Activated T-cell treated with anti-CD3 and anti-CD28 coated beads for 4 hours (primary cell): ENCODE data around the gene NRP1.
"Not testable (repeated sequence)": the region's sequence is repeated elsewhere in the genome, so short reads cannot be mapped to it uniquely, and the experiment has no call there.

Experiments used
- DNase-seq: peaks from one replicate; pipeline ENCODE4 v3.0.0-alpha.2; 2020

The NRP1 gene

DNA sequence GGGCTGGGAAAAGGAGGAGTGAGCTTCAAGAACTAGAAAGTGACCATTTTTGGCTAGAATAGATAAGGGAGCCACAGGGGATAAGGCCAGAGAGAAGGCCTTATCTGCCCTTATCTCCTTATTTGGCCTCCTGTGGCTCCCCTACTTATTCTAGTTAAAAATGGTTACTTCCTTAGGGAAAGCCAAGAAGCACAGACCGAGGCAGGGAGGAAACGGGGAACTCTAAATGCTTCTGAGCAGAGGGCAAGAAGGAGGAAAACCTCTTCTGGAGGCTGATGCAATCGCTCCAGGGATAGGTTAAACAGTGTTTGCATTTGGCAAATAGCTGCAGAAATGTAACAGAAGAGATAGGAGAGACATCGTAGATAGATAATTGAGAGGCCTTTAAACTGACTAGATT, 18.6 kb downstream of the NRP1 start:
- no peak for DNase-seq

DNA sequence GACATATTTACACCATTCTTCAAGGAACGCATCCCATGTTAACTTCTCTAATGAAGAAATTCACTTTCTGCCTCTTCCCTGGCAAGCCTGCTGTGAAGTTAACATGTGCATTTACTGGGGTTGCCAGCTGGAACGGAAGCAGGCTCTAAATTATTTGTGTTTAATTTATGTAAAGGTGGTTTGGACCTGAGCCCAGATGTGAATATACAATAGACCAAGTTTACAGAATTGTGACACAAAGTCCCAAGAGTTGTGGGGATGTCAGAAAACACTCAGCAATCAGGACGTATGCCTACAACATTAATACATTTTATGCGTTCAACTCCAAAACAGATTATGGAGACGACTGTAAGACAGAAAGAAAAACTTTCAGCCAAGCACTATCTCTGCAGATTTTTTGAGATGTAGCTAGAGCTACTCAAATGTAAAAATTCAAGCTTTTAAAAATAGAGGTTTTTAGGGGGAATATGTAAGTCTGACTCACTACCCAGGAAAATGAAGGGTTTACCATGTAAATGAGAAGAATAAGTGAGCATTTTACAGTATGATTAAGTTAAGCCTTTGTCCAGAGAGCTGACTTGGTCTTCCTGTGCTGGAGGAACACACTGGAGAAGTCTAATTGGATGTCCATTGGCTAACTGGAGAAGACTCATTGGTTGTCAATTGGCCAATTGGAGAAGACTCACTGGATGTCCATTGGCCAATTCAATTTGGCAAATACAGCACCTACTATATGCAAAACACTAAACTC, 19.5 kb downstream of the NRP1 start:
- DNase-seq = no peak

DNA sequence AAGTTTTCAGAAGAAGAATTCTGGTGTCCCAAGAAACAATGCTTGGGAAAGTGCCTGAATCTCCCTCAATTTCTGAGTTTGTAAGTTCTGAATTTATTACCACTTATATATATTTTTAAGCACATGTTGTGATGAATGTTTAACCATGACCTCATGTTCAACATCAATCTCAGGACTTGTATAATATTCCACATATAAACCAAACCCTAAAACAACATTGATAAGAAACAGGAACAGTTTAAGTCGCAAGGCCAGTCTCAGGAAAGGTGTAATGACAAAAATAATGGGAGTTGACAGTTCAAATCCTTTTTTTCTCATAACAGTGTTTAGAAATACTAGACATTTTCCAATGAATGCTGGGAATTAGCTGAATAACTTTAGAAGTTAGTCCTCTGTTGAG, 22.8 kb downstream of the NRP1 start:
- DNase-seq = no peak

DNA sequence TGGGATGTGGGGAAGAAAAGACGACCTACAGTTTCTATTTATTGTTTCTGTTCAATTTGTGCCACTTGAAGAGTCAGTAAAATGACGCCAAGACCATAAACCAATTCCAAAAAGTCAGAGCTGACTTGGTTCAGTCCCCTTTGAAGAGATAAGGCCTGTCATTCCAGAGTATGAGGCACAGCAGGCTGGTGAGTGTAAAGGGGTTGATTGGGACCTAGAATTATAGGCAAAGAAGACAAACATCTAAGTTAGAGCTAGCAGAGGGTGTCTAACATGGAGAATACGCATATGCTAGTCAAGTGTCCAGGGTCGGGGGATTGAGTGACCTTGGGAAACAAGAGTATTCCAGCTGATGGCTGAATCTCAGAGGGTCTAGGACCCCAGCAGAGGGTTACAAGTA, 23.6 kb downstream of the NRP1 start:
- no peak for DNase-seq

DNA sequence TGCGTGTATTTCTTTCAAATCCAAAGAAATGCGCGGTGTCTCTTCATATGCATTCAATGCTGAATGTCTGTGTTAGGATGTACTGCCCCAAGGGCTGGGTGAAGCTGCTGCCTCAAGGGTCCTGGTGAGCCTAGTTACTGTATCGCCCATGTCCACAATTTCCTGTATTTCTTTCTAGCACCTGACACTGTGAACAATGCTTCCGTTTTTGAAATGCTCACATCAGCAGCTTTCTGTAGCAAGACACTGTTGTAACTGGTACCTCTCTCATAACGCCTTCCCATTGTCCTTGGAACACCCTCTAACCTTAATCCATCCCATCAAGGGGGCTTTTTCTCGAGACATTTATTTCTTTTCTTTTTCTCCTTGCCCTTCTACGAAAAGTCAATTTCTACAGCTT, 25.1 kb downstream of the NRP1 start:
- no peak for DNase-seq

DNA sequence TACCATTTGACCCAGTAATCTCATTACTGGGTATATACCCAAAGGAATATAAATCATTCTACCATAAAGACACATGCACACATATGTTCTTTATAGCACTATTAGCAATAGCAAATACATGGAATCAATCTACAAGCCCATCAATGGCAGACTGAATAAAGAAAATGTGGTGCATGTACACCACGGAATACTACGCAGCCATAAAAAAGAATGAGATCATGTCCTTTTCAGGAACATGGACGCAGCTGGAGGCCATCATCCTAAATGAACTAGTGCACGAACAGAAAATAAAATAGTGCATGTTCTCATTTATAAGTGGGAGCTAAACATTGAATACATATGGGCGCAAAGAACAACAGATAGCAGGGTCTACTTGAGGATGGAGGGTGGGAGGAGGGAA, 26.6 kb downstream of the NRP1 start:
- DNase-seq = no peak

DNA sequence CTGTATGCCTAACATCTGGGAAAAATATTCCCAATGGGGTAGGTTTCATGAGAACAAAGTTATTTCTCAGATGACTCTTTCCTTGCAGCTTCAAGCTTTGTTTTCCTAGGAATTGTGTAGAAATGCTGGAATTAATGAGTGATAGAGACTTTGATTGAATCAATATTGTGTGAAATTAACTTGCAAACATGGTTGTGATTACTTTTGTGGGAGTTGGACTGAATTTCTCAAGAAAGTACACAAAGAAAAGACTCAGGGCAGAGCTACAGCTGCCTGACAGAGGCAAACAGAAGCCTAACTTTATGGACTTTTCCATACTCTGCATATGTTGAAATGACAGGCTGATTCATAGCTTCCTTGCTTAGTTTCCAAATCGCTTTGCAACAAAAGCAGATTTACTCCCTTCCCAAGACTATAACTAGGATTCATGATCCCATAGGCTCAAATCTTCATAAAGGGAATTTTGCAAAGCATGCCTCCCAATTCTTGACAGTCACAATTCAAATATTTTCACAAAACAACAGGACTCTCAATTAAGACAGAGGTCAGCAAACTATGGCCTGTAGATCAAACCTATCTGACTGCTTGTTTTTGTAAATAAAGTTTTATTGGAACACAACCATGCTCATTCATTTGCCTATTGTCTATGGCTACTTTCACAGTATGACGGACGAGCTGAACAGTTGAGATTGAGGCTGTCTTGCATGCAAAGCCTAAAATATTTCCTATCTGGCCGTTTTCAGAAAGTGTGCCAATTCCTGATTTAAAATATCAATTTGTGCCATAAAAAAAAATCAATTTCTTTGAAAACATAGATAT, 27.6 kb downstream of the NRP1 start:
- DNase-seq = no peak

DNA sequence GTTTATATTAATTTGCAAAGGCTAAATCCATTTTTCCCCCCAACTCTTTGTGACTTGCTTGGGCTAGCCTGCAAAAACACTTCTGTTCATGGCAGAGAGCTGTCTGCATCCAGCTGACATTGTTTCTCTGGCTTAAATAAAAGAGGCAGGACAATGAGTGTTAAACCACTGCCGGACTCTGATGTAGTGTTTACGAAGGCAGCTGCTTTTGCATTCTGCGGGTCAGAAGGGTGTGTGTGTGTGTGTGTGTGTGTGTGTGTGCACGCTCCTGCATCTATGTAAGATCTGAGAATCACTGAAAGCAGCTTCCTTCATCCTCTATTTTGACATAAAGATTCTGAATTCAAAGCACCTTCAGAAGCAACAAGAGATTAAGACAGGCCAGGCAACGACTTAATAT, 28.3 kb downstream of the NRP1 start:
- no peak for DNase-seq

DNA sequence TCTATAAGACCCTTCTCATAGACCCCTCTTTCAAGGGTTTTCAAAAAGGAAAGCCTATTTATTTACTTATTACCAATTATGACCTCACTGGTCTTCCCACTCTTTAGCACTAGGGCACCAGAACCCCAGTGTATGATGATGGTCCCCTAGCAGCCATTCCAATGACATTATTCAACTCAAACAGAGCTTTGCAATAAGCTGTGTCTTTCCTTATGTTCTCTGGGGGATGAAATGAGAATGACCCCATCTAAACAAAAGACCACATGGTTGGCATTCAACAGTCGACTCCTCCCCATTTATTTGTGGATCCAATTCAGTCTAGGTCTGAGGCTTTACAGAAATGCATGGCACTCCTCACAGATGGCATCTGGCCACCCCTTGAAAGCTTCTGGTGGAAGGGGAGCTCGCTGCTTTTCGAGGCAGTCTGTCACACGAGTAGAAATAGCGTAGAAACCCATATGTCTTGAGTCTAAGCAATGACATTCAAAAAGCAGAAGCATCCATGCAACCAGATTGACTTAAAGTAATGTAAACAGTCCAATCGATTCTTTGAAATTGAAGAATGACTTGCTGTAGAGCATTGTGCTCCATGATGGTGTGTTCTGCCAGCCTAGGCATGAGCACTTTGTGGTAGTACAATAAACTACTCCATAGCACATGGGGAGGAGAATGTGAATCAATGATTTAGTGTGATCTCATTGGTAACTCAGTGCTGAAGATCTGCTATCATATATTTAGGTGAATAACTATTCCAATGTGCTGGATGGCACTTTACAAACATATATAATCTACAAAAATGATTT, 29.8 kb downstream of the NRP1 start:
- DNase-seq = no peak

DNA sequence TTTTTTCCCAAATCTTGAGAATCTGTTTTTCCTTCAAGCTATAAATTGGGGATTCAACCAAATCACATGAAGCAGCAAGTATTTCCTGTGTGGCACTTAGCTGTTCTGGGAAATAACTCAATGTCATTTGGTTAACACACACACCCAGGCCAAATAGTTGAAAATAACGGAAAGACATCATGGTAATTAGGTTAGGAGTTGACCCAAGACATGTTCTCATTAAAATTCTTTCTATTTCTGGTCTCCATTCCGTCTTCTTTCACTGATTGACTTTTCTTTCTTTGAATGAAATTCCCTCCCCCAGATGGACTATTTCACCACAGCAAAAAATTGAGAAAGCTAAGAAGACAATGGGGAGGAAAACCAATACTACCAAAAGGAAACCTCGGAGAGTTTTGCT, 30.5 kb downstream of the NRP1 start:
- DNase-seq = no peak

DNA sequence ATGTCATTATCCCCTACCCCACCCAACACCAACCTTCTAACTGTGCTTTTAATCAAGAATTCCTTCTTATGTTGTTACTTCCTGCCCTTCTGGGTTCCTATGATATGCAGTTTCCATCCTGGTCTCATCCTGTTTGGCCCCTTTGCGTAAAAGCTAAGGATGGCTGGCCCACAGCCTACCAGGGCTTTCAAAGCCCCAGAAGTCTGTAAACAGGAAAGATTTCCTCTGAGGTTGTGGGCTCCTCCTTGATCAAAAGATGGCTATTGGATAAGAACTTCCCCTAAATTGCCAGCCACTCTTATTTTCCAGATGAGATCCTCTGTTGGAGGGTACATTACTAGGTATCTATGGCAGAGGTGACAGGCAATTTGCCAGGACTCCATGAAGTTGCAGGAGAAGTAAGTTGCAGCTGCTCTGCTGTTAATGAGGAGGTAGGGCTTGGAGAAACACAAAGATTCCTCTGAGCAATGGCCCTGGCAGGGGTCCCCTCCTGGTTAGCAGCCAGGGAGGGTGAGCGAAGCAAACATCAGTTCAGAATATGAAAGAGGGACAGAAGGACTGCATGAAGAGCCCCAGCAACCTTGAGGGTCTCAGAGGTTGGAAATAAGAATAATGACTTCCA, 32.1 kb downstream of the NRP1 start:
- DNase-seq = no peak

DNA sequence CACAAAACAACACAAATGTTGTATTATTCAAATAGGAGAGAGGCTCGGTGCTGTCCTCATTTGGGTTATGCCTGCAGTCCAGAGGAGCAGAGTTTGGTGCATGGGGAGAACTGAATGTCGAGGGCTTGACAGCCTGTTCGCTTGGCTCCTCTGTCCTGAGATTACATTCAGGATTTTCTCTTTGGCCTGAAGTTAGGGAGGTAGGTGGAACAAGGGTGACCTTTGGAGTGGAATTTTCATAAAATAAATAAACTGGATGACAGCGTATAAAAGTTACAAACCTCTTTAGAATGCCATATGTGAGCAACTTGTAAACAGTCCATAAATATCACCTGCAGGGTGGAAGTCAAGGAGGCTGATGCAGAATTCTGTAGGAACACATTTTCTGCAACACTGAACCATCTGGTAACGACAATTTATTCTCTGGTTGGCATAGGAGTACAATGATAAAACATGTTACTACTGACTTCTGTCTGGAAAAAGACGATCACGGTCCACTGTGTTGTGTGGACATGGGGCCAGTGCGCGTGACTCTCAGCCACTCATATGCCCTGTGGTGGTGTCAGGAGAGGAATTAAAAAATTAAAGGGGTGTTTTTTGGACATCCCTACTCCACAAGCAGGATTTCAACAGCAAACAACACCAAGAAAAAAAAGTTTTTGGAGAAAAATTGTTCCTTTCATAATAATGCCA, 33.2 kb downstream of the NRP1 start:
- DNase-seq = no peak

DNA sequence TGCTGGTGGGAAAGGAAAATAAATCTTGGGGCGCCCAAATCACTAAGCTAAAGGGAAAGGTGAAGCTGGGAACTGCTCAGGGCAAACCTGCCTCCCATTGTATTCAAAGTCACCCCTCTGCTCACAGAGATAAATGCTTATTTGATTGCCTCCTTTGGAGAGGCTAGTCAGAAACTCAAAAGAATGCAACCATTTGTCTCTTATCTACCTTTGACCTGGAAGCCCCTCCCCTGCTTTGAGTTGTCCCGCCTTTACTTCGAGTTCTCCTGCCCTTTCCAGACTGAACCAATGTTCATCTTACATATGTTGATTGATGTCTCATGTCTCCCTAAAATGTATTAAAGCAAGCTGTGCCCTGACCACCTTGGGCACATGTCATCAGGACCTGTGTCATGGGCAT, 33.9 kb downstream of the NRP1 start:
- not testable (repeated sequence) for DNase-seq

DNA sequence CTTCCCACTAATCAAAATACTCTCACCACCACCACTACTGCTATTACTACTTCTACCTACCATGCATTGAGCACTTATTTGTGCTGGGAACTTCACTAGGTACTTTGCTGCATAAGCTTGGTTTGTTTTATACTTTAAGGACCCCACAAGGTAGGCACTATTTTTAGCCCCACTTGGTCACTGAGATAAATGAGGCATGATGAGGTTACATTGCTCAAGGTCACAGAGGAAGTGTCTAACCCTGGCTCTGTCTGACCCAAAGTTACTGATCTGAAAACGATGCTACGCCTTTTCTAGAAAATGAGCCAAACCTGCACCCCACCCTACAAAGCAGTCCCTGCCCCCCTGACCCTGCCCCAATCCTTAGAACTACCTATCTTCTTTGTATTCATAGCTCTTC, 35.6 kb downstream of the NRP1 start:
- no peak for DNase-seq

DNA sequence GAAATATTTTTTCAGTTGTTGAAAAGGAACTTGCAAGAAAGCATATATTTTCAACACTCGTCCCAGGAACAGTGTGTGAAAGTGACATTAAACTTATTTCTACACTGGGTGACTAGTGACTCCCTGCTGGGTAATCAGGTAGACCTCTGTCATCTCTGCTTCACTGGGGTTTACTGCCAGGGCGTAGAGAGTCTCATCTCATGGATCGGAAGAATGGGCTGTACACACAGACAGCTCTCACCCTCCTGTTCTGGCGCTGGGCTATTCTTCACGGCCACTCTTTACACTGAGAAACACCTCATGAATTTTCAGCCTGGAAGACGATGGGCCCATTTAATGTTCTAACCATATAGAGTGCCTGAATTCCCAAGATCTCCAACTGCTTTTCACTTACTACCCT, 36.4 kb downstream of the NRP1 start:
- DNase-seq = no peak

DNA sequence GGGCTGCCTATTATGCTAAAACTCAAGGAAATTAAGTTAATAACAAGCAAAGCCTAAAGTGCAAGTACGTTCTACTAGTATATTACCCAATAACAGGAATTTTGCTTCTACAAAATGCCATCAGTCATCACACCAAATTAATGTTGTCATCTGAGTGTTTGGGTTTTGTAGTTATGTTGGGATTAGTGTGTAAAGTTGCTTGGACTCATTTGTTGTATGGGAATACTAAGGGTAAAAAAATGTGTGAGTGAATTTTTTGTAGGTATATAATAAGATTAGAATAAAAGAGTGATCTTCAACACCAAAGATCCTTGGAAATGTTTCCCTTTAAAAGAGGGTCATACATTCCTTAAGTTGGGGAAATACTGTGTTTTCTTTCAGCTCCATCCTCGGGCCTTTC, 38.6 kb downstream of the NRP1 start:
- DNase-seq = no peak

DNA sequence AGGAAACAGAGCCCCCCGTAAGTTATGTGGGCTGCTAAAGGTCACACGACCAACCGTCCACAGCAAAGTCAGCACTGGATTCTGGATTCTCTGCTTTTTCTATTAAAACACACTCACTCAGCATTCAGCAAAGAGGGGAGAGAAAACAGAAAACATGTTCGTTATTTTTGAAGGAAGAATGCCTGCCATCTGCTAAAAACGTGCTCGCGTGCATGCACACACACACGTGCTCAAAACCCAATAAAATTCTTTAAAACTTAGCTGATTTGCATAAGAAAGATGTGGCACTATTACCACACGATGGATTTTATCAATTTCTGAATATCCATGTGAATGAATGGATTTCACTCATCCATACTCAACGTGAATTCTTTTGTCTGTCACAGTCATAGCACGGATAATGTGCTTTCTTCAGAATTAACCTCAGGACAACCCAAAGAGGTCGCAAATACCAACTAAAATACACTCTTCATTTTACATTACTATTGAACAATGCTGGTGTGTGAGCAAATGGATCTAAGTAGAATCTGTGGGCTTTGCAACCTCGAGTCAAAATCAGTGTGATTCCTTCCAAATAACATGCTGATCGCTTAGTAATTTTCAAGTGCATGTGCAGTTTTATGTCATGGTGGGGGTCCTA, 40.8 kb downstream of the NRP1 start:
- no peak for DNase-seq

DNA sequence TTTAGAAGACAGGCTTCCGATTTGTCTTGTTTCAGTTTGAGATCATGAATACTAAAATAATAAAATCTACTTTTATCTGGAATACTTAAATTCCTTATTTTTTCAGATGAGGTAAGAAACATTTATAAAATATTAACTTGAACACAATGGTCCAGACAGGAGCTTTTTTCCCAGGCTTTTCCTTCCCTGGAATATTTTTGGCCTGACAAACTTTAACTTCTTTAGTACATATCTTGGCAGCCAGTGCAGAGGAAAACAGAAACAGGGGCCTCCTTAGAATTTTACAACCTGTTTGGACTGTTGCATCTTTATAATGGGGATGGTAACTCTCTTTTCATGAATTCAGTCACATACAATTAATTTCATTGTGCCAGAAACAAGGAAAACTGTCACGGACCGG, 41.4 kb downstream of the NRP1 start:
- DNase-seq = no peak

DNA sequence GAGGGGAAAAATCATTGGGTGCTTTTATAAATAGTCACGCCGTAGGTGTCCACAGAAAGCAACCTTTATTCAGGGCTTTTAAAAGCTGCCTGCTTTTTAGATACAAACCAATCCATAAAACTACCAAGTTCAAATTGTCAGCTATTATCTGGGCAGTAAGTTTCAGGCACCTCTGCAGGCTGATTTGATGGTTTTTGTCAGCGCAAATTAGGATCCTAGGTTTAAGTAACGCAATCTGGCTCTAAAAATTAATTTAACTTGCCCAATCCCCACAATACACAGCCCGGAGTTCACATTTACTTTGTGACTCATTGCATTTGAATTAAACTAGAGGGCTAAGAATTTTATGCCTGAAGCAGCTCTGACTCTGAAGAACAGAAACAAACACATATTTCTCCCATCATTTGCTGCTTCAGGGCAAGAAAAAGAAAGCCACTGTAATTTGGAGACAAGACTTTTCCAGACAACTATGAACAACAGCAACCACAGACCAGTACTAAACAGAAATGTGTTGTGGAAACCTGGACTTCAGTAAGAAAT, 43.3 kb downstream of the NRP1 start:
- no peak for DNase-seq

DNA sequence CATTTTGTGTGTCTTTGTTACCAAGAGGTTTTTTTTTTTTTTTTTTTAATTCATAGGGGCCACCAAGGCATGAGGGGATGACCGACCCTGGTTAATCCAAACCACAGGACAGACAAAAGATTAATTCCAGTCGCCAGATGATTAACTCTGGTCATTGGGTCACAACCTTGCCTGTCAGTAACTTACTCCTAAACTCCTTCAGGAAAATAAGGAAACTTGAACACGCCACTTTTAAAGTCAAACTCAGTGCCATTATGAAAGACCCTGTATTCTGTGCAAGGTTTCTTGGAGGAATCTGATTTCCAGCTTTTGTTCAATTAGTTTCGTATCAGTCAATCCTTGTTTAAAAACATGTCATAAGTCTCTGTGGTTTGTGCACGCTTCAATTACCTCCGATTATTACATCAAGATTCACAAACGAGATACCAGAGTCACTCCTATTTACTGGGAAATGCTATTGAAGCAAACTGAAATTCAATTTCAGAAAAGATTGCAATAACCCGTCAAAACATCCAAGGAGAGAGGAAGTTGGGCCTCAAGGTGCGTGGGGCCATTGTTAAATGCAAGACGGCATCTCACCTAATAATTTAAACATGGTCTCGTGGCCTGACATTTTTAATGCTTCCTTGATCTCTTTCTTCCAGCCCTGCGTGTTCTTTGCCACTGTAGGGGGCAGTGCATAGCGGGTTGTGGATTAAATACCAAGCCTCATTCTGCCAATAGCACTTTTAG, 44.0 kb downstream of the NRP1 start:
- no peak for DNase-seq

DNA sequence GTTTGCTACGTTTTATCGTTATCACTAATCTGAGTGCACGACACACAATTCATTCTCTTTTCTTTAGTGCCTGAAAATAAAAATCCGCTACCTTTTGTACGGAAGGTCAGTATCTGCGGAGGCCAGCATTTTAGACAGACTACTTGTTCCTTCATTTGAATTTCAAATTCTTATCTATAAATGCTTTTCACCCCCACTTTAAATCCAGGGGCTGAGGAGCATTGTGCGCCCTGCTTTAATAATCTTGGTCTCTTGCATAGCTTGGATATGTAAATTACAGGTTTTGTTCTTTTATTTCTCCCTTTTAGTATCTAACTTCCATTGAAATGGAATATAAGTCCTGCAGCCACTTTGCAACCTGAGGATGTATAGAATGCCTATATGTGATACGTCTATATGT, 44.7 kb downstream of the NRP1 start:
- DNase-seq = no peak
